ENCODE measurements around the gene CYP17A1.
"Not testable (repeated sequence)": the region's sequence is repeated elsewhere in the genome, so short reads cannot be mapped to it uniquely, and the experiment has no call there.

Gene CYP17A1

DNA sequence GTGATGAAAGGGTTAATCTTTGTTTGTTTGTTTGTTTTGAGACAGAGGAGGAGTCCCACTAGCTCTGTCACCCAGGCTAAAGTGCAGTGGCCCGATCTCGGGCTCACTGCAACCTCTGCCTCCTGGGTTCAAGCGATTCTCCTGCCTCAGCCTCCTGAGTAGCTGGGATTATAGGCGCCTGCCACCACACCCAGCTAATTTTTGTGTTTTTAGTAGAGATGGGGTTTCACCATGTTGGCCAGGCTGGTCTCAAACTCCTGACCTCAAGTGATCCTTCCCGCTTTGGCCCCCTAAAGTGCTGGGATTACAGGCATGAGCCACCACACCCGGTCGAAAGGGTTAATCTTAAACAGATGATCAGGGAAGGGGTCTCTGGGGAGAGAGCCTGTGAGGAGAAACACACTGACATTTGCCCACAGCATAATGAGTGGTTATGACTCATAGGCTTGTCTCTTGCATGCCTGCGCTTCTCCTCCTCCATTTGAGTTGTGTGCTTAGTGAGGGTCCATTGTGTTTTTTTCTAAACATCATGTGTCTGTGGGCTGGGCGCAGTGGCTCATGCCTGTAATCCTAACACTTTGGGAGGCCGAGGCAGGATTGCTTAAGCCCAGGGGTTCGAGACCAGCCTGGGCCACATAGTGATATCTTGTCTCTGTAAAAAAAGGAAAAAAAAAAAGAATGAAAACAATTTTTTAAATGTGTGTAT is 18.7 kb upstream of the CYP17A1 start:
- H3K27ac ChIP-seq (ENCODE audit: low read depth, low read length); H3K27me3 ChIP-seq (ENCODE audit: control insufficient read depth, insufficient read depth, low read length); H3K9ac ChIP-seq (ENCODE audit: low read length); H3K36me3 ChIP-seq (ENCODE audit: control insufficient read depth, insufficient read depth, low read length); H3K4me1 ChIP-seq (ENCODE audit: control insufficient read depth, insufficient read depth, low read length); H3K4me3 ChIP-seq (ENCODE audit: low read length): not testable (repeated sequence)

DNA sequence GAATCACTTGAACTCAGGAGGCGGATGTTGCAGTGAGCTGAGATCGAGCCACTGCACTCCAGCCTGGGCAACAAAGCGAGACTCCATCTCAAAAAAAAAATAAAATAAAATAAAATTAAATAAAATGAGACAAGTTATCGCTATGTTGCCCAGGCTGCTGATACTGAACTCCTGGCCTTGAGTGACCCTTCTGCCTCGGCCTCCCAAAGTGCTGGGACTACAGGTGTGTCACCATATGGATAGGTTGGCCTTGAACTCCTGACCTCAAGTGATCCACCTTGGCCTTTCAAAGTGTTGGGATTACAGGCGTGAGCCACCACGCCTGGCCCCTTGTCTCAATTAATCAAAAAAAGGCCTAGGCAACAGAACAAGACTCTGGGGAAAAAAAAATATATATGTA is 16.0 kb upstream of the CYP17A1 start:
- not testable (repeated sequence) for H3K27me3 ChIP-seq (ENCODE audit: control insufficient read depth, insufficient read depth, low read length); H3K9ac ChIP-seq (ENCODE audit: low read length); H3K36me3 ChIP-seq (ENCODE audit: control insufficient read depth, insufficient read depth, low read length); H3K4me1 ChIP-seq (ENCODE audit: control insufficient read depth, insufficient read depth, low read length); H3K4me3 ChIP-seq (ENCODE audit: low read length); H3K27ac ChIP-seq (ENCODE audit: low read depth, low read length)

GRCh38 chr10:102850025-102850518 is 12.9 kb upstream of the CYP17A1 start:
- Histone ChIP-seq H3K27ac (ENCODE audit: low read depth, low read length) (no peak overlapping the region), H3K27me3 (ENCODE audit: control insufficient read depth, insufficient read depth, low read length) (no peaks in the 10 kb centered on the region), H3K4me1 (ENCODE audit: control insufficient read depth, insufficient read depth, low read length) (peaks cover 3% of the 10 kb centered on the region), H3K4me3 (ENCODE audit: low read length) (no peak overlapping the region), H3K36me3 (ENCODE audit: control insufficient read depth, insufficient read depth, low read length) (no peaks in the 10 kb centered on the region), H3K9ac (ENCODE audit: low read length) (no peak overlapping the region)

- H3K27me3 ChIP-seq (ENCODE audit: control insufficient read depth, insufficient read depth, low read length): no peaks in the 10 kb centered on the region
- no peak overlapping the region for H3K4me3 ChIP-seq (ENCODE audit: low read length)
- H3K9ac ChIP-seq (ENCODE audit: low read length): no peak overlapping the region
- no peak overlapping the region for H3K27ac ChIP-seq (ENCODE audit: low read depth, low read length)
- H3K4me1 ChIP-seq (ENCODE audit: control insufficient read depth, insufficient read depth, low read length): no peaks in the 10 kb centered on the region
- no peaks in the 10 kb centered on the region for H3K36me3 ChIP-seq (ENCODE audit: control insufficient read depth, insufficient read depth, low read length)
These were observed 8.2 kb upstream of the CYP17A1 start for GRCh38 chr10:102845352-102845902.

DNA sequence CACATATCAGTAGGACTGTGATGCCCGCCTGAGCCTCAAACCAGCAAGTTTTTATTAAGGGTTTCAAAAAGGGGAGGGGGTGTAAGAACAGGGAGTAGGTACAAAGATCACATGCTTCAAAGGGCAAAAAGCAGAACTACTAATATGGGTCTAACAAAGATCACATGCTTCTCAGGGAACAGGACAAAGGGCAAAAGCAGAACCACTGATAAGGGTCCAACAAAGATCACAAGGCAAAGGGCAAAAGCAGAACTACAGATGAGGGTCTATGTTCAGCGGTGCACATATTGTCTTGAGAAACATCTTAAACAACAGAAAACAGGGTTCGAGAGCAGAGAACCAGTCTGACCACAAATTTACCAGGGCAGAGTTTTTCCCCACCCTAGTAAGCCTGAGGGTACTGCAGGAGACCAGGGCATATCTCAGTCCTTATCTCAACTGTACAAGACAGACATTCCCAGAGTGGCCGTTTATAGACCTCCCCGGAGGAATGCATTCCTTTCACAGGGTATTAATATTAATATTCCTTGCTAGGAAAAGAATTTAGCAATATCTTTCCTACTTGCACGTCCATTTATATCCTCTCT is 7.1 kb upstream of the CYP17A1 start:
- H3K27me3 ChIP-seq (ENCODE audit: control insufficient read depth, insufficient read depth, low read length); H3K4me3 ChIP-seq (ENCODE audit: low read length); H3K4me1 ChIP-seq (ENCODE audit: control insufficient read depth, insufficient read depth, low read length); H3K27ac ChIP-seq (ENCODE audit: low read depth, low read length); H3K9ac ChIP-seq (ENCODE audit: low read length); H3K36me3 ChIP-seq (ENCODE audit: control insufficient read depth, insufficient read depth, low read length): not testable (repeated sequence)

GRCh38 chr10:102843139-102843538 is 5.9 kb upstream of the CYP17A1 start:
- H3K4me1 ChIP-seq (ENCODE audit: control insufficient read depth, insufficient read depth, low read length); H3K27me3 ChIP-seq (ENCODE audit: control insufficient read depth, insufficient read depth, low read length); H3K36me3 ChIP-seq (ENCODE audit: control insufficient read depth, insufficient read depth, low read length); H3K27ac ChIP-seq (ENCODE audit: low read depth, low read length); H3K9ac ChIP-seq (ENCODE audit: low read length); H3K4me3 ChIP-seq (ENCODE audit: low read length): not testable (repeated sequence)

- Histone ChIP-seq H3K36me3 (ENCODE audit: control insufficient read depth, insufficient read depth, low read length) (no peaks in the 10 kb centered on the region), H3K27me3 (ENCODE audit: control insufficient read depth, insufficient read depth, low read length) (no peaks in the 10 kb centered on the region), H3K4me3 (ENCODE audit: low read length) (no peak overlapping the region), H3K9ac (ENCODE audit: low read length) (no peak overlapping the region), H3K27ac (ENCODE audit: low read depth, low read length) (no peak overlapping the region), H3K4me1 (ENCODE audit: control insufficient read depth, insufficient read depth, low read length) (no peaks in the 10 kb centered on the region)
These were observed 4.7 kb upstream of the CYP17A1 start for GRCh38 chr10:102841827-102842345.

GRCh38 chr10:102838276-102838927 is 1.2 kb upstream of the CYP17A1 start:
- not testable (repeated sequence) for H3K36me3 ChIP-seq (ENCODE audit: control insufficient read depth, insufficient read depth, low read length); H3K4me3 ChIP-seq (ENCODE audit: low read length); H3K4me1 ChIP-seq (ENCODE audit: control insufficient read depth, insufficient read depth, low read length); H3K27ac ChIP-seq (ENCODE audit: low read depth, low read length); H3K9ac ChIP-seq (ENCODE audit: low read length); H3K27me3 ChIP-seq (ENCODE audit: control insufficient read depth, insufficient read depth, low read length)

DNA sequence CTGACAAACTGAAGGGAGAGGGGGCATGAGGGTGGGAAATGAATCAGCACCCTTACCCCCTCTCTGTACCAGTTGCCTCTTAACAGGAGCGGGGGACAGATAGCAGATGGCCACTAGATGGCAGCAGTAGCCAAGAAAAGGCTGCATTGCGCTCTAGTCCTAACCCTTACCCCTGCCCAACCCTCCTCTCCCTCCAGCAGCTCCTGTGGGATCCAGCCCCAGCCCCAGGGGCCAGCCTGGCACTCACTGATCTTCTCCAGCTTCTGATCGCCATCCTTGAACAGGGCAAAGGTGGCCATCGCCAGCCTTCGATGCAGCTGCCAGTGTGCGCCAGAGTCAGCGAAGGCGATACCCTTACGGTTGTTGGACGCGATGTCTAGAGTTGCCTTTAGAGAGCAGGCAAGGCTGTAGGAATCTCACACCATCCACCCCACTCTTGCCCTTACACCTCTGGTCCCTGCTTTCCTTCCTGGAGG is 2.2 kb downstream of the CYP17A1 start:
- no peak overlapping the region for H3K4me3 ChIP-seq (ENCODE audit: low read length)
- H3K9ac ChIP-seq (ENCODE audit: low read length): no peak overlapping the region
- no peaks in the 10 kb centered on the region for H3K36me3 ChIP-seq (ENCODE audit: control insufficient read depth, insufficient read depth, low read length)
- H3K4me1 ChIP-seq (ENCODE audit: control insufficient read depth, insufficient read depth, low read length): no peaks in the 10 kb centered on the region
- H3K27me3 ChIP-seq (ENCODE audit: control insufficient read depth, insufficient read depth, low read length): no peaks in the 10 kb centered on the region
- no peak overlapping the region for H3K27ac ChIP-seq (ENCODE audit: low read depth, low read length)

GRCh38 chr10:102834143-102834542 is 3.1 kb downstream of the CYP17A1 start:
- Histone ChIP-seq H3K27ac (ENCODE audit: low read depth, low read length) (no peak overlapping the region), H3K4me1 (ENCODE audit: control insufficient read depth, insufficient read depth, low read length) (no peaks in the 10 kb centered on the region), H3K4me3 (ENCODE audit: low read length) (no peak overlapping the region), H3K27me3 (ENCODE audit: control insufficient read depth, insufficient read depth, low read length) (no peaks in the 10 kb centered on the region), H3K9ac (ENCODE audit: low read length) (no peak overlapping the region), H3K36me3 (ENCODE audit: control insufficient read depth, insufficient read depth, low read length) (no peaks in the 10 kb centered on the region)

- Histone ChIP-seq H3K36me3 (ENCODE audit: control insufficient read depth, insufficient read depth, low read length) (no peaks in the 10 kb centered on the region), H3K9ac (ENCODE audit: low read length) (no peak overlapping the region), H3K27me3 (ENCODE audit: control insufficient read depth, insufficient read depth, low read length) (no peaks in the 10 kb centered on the region), H3K27ac (ENCODE audit: low read depth, low read length) (no peak overlapping the region), H3K4me1 (ENCODE audit: control insufficient read depth, insufficient read depth, low read length) (no peaks in the 10 kb centered on the region), H3K4me3 (ENCODE audit: low read length) (no peak overlapping the region)
These were observed 4.2 kb downstream of the CYP17A1 start for GRCh38 chr10:102832987-102833386.

GRCh38 chr10:102832248-102832647 is 5.0 kb downstream of the CYP17A1 start:
- Histone ChIP-seq H3K36me3 (ENCODE audit: control insufficient read depth, insufficient read depth, low read length) (no peaks in the 10 kb centered on the region), H3K27ac (ENCODE audit: low read depth, low read length) (no peak overlapping the region), H3K9ac (ENCODE audit: low read length) (no peak overlapping the region), H3K4me3 (ENCODE audit: low read length) (no peak overlapping the region), H3K27me3 (ENCODE audit: control insufficient read depth, insufficient read depth, low read length) (no peaks in the 10 kb centered on the region), H3K4me1 (ENCODE audit: control insufficient read depth, insufficient read depth, low read length) (no peaks in the 10 kb centered on the region)
